Uterus (tissue), 2 donors: ENCODE data around the gene CNTLN.

Experiments
- CTCF ChIP-seq, 4 experiments: fragments of 200-600 bp in 2 of 4; fragments of 450-650 bp in 2 of 4; sonication (generic) in 2 of 4; IDR thresholded peaks; one replicate each; pipeline ENCODE4 v1.5.1; 2016 to 2019; ENCODE audit warnings: antibody characterized with exemption in 4 of 4, mild to moderate bottlenecking in 2 of 4, moderate library complexity in 1 of 4
- POLR2A ChIP-seq, 2 donors: fragments of 450-650 bp; IDR thresholded peaks; one replicate each; pipeline ENCODE4 v1.6.1; 2016; ENCODE audit warnings: antibody characterized with exemption in 2 of 2, mild to moderate bottlenecking in 1 of 2, moderate library complexity in 1 of 2

- TF ChIP-seq CTCF (IDR thresholded peaks at IDR 0.05) (no peak), POLR2A (IDR thresholded peaks at IDR 0.05) (no peak)
Observed at GRCh38 chr9:17322882-17323864, 188.3 kb downstream of the CNTLN start.
